DOHH2 (cell line): ENCODE data around the gene C3AR1.

Source experiments
- EZH2phosphoT487 ChIP-seq: fragments of 200-600 bp; sonication (generic); IDR thresholded peaks from 2 replicates; pipeline ENCODE4 v1.6.1; 2017; ENCODE audit warnings: borderline replicate concordance, mild to moderate bottlenecking, antibody characterized with exemption, low read length, moderate library complexity, mixed read lengths
- TF ChIP-seq, protein P1 (sequence below): fragments of 200-600 bp; sonication (generic); IDR thresholded peaks from one replicate; pipeline ENCODE4 v1.5.1; 2014; ENCODE audit warnings: antibody characterized with exemption, mild to moderate bottlenecking, low read depth, low read length; ENCODE audit not compliant: poor library complexity, severe bottlenecking

DNA sequence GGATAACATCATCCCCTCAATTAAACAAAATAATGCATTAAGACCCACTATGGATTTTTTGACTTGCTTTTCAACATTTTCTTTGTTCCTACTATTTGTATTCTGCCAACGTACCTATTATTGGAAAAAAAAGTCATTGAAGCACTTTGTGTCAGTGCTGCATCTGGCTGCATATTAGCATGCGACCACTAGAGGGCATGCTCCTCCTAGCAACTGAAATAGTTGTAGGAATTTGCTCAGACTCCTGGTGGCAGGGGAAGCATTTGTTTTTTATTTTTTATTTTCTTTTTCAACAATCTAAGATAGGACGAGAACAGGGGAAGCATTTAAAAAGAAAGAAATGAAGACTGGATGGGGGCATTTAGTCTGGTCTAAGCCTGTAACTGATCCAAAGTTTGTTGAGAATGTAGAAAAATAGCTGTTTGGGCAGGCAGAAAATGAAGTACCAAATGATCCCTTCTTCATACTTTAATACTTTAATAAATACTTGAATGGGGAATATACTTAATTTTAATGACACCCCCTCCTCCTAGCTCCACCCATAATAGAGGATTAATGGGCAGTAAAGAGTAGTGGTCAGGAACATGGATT lies 42.7 kb upstream of the C3AR1 start:
- TF ChIP-seq, protein P1, sequence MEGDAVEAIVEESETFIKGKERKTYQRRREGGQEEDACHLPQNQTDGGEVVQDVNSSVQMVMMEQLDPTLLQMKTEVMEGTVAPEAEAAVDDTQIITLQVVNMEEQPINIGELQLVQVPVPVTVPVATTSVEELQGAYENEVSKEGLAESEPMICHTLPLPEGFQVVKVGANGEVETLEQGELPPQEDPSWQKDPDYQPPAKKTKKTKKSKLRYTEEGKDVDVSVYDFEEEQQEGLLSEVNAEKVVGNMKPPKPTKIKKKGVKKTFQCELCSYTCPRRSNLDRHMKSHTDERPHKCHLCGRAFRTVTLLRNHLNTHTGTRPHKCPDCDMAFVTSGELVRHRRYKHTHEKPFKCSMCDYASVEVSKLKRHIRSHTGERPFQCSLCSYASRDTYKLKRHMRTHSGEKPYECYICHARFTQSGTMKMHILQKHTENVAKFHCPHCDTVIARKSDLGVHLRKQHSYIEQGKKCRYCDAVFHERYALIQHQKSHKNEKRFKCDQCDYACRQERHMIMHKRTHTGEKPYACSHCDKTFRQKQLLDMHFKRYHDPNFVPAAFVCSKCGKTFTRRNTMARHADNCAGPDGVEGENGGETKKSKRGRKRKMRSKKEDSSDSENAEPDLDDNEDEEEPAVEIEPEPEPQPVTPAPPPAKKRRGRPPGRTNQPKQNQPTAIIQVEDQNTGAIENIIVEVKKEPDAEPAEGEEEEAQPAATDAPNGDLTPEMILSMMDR: peak; percentile 95
- no peak for TF ChIP-seq EZH2phosphoT487
